ENCODE data around the gene KLHL22.

Gene KLHL22

DNA sequence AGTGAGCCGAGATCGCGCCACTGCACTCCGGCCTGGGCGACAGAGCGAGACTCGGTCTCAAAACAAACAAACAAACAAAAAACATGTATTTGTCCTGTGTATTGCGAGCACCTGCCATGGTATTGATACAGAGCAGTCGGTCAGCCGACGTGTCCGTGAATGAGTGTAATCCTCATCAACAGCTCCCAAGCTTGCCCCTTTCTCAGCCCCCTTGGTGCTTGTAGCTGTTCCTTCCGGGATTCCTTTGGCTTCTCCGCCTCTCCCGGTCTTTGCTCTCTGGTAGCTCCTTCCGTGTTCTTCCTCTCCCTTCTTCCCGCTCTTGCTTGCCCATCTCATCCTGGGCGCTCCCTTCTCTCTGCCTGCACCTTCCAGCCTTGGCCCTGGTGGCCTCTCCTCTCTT lies 90.7 kb downstream of the KLHL22 start:
- no peak overlapping the region for H3K4me3 ChIP-seq
- TF ChIP-seq, protein P1, sequence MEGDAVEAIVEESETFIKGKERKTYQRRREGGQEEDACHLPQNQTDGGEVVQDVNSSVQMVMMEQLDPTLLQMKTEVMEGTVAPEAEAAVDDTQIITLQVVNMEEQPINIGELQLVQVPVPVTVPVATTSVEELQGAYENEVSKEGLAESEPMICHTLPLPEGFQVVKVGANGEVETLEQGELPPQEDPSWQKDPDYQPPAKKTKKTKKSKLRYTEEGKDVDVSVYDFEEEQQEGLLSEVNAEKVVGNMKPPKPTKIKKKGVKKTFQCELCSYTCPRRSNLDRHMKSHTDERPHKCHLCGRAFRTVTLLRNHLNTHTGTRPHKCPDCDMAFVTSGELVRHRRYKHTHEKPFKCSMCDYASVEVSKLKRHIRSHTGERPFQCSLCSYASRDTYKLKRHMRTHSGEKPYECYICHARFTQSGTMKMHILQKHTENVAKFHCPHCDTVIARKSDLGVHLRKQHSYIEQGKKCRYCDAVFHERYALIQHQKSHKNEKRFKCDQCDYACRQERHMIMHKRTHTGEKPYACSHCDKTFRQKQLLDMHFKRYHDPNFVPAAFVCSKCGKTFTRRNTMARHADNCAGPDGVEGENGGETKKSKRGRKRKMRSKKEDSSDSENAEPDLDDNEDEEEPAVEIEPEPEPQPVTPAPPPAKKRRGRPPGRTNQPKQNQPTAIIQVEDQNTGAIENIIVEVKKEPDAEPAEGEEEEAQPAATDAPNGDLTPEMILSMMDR (IDR thresholded peaks at IDR 0.05) = no peak
- no peak overlapping the region for H3K27ac ChIP-seq
- peak; percentile 38 for DNase-seq (ENCODE audit: low spot score)

DNA sequence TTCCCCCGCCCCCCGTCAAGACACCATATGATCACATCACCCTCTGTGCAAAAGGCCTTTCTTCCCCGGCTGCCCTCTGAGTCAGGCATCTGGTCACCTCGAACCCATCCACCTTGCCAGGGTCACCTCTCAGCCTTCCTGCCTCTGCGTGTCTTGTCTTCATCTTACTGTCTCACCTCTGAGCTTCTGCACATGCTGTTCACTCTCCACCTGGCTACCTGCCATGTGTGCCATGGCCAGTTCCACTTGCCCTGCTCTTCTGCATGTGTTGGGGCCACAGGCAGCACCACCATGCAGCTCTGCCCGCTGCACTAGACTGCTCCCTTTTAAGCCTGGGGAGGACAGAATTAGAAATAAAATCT lies 91.8 kb downstream of the KLHL22 start:
- DNase-seq (ENCODE audit: low spot score) = peak; percentile 5
- no peak overlapping the region for H3K4me3 ChIP-seq

DNA sequence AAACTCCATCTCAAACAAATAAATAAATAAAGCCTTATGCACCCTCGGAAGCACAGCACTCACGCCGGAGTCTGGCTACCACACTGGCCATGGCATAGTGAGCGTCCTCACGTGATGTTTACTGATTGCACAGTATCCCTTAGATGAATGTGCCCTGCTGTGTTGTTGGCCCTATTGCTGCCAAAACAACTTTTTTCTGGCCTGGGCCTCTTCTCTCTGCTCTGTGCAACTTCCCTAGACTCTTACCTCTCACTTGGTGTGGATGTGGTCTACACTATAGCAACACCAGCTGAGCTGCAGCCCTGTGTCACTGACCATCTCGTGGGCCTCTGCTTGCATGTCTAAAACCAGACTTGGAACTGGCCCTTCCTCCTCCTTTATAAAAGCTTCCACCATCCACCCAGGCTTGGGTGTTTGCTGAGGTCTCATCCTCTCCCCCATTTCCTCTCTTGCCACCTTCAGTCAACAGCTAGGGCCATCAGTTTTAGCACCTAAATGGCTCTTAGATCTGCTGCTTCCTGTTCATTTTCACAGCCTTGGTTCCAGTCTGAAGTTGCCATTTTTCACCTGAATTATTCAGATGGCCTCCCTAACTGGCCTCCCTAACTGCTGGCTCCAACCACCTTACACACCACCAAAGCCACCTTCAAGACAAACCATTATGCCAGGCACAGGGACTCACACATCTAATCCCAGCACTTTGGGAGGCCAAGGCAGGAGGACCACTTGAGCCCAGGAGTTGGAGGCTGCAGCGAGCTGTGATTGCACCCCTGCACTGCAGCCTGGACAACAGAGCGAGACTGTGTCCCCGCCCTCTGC lies 92.4 kb downstream of the KLHL22 start:
- H3K4me3 ChIP-seq = no peak overlapping the region
- TF ChIP-seq, protein P1 (IDR thresholded peaks at IDR 0.05) = no peak
- DNase-seq (ENCODE audit: low spot score) = no peak
- H3K27ac ChIP-seq = no peak overlapping the region

More for the DNA sequence above, 91.8 kb downstream of the KLHL22 start:
- no peak overlapping the region for H3K27ac ChIP-seq
- TF ChIP-seq, protein P1 (IDR thresholded peaks at IDR 0.05) = no peak

DNA sequence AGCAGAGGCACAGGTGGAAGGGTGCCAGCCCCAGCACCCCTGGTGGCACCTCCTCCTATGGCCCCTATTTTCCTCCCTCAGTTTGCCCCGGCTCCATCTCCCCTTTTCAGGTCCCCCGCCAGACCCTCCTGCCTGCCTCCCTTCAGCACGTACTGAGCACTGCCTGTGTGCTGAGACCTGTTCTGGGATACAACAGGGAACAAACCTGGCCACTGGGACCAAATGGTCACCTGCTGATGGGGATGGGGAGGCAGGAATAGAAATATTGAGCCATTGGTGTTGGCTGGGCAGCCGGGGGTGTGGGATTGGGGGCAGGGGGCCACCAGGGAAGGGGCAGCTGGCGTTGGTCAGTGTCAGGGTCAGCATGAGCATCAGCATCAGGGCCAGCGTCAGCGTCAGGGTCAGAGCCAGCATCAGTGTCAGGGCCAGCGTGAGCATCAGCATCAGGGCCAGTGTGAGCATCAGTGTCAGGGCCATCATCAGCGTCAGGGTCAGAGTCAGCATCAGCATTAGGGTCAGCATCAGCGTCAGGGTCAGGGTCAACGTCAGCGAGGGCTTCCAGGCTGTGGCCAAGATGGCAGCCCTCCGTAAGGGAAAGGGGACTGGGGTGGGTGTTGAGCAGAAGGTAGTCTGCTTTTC lies 94.1 kb downstream of the KLHL22 start:
- H3K4me3 ChIP-seq = no peak overlapping the region
- H3K27ac ChIP-seq = no peak overlapping the region
- DNase-seq (ENCODE audit: low spot score) = no peak
- TF ChIP-seq, protein P1 (IDR thresholded peaks at IDR 0.05) = no peak

DNA sequence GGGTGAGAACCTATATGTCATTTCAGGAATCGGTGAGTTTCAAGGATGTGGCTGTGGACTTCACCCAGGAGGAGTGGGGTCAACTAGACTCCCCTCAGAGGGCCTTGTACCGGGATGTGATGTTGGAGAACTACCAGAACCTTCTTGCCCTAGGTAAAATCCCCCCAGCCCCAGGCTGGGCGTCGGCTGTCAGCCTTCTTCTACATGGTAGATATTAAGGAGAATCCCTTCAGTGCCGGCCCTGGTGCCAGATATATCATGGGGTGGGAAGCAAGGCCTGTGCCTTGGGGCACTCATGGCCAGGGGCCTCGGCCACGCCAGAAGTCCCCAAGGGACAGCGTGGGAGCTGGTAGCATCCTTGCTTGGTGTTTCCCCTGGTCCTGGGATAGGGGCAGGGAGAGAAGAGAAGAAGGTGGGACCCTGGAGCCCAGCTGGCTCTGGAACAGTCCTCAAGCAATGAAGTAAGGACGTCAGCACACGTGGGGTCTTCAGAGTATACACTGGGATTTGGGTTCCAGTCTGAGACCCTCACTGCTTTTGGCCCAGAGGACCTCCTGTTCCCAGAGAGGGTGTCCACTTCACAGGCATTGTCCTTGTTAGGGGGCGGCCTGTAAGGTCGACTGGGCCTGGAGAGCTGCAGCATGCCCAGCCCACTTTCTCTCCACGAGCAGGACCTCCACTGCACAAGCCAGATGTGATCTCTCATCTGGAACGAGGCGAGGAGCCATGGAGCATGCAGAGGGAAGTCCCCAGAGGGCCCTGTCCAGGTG lies 94.8 kb downstream of the KLHL22 start:
- no peak overlapping the region for H3K27ac ChIP-seq
- TF ChIP-seq, protein P1 (IDR thresholded peaks at IDR 0.05) = no peak
- no peak overlapping the region for H3K4me3 ChIP-seq
- no peak for DNase-seq (ENCODE audit: low spot score)

DNA sequence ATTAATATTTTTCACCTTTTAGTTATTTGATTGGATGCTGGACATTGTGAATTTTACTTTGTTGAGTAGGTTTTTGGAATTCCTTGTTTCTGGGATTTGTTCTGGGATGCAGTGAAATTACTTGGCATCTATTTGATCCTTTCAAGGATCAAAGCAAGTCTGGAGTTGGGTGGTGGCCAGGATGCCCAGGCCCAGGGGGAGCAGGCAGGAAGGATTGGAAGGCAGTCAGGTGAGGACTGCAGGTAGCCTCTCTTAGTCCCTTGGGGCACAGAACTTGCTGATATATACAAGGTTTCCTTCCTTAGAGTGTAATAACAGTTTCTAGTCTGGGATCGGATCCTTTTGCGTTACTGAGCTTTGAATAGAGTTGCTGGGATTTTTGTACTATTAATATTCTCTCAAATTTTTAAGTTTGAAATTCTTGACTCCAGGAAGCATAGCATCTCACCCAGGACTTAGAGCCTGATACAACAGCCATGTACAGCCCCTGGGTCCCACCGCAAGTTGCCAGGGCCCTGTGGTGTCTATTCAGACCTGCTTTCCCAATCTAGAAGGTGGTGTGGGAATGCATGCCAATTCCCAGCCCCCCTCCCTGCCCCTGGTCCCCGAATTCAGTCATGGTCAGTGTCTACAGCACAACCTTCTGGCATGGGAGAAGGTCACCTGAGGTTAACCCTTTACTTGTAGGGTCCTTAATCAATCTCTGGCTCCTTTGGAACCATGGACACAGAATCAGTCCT lies 95.6 kb downstream of the KLHL22 start:
- TF ChIP-seq, protein P1 (IDR thresholded peaks at IDR 0.05) = no peak
- Histone ChIP-seq H3K27ac (no peak overlapping the region), H3K4me3 (no peak overlapping the region)
- DNase-seq (ENCODE audit: low spot score) = no peak

Measured in coronary artery (tissue), 2 donors.